Osteocyte (in vitro differentiated cells): ENCODE results near the gene TMIGD2. TPM values are rescaled to one million over a fixed set of nuclear protein-coding genes. Genes with fewer than 3 reads are reported as not detected.
"Not testable (repeated sequence)": the region's sequence is repeated elsewhere in the genome, so short reads cannot be mapped to it uniquely, and the experiment has no call there.

Experiments
- DNase-seq: peaks from one replicate; pipeline ENCODE4 v3.0.0; 2021; ENCODE audit warnings: mixed read lengths; ENCODE audit not compliant: unreplicated experiment; ENCODE audit errors: extremely low spot score
- H3K27ac Mint-ChIP-seq: one replicate; pipeline ENCODE4 v1.8.0; 2021; ENCODE audit warnings: mild to moderate bottlenecking, mixed read lengths; ENCODE audit not compliant: unreplicated experiment
- H3K27me3 Mint-ChIP-seq: one replicate; pipeline ENCODE4 v1.8.0; 2021; ENCODE audit warnings: mixed read lengths; ENCODE audit not compliant: unreplicated experiment
- H3K36me3 Mint-ChIP-seq: one replicate; pipeline ENCODE4 v1.8.0; 2021; ENCODE audit warnings: mixed read lengths; ENCODE audit not compliant: unreplicated experiment
- H3K4me1 Mint-ChIP-seq: one replicate; pipeline ENCODE4 v1.8.0; 2021; ENCODE audit warnings: mixed read lengths; ENCODE audit not compliant: unreplicated experiment
- H3K4me3 Mint-ChIP-seq: one replicate; pipeline ENCODE4 v1.8.0; 2021; ENCODE audit warnings: mild to moderate bottlenecking, moderate library complexity, mixed read lengths; ENCODE audit not compliant: unreplicated experiment
- H3K9me3 Mint-ChIP-seq: one replicate; pipeline ENCODE4 v1.8.0; 2021; ENCODE audit warnings: mixed read lengths; ENCODE audit not compliant: unreplicated experiment
- CTCF ChIP-seq: fragments of 200-600 bp; sonication (generic); IDR thresholded peaks from 2 replicates; pipeline ENCODE4 v1.5.0; 2021; ENCODE audit warnings: antibody characterized with exemption, mild to moderate bottlenecking, moderate library complexity
- total RNA-seq: library from RNA; stranded (reverse); gene quantifications from 2 replicates; pipeline ENCODE4 v1.2.1, GENCODE V29; 2021

Gene TMIGD2
- total RNA-seq, 1 donor from 2014 or later, result not detected

GRCh38 chr19:4246767-4247593 is 55.2 kb downstream of the TMIGD2 start, which contains the start of gene YJU2:
Gene YJU2, plus strand, starts transcription at chr19:4247080. Its CDS starts 67 bp downstream, at chr19:4247147.
- Mint-ChIP-seq H3K4me3 (peak within 1 kb of the TSS; percentile 94), H3K4me1 (peaks cover 9% of the 10 kb centered on the region), H3K36me3 (peaks cover 23% of the 10 kb centered on the region), H3K9me3 (peaks cover 2% of the 10 kb centered on the region), H3K27me3 (no peaks in the 10 kb centered on the region), H3K27ac (peak within 1 kb of the TSS; percentile 99)
- peak; percentile 67 for TF ChIP-seq CTCF
- DNase-seq, result peak; percentile 99

- H3K36me3 Mint-ChIP-seq, result peaks cover 19% of the 10 kb centered on the region
- not testable (repeated sequence) for DNase-seq, H3K27me3 Mint-ChIP-seq, H3K4me1 Mint-ChIP-seq, H3K9me3 Mint-ChIP-seq, H3K4me3 Mint-ChIP-seq
- H3K27ac Mint-ChIP-seq, result peak overlapping the region; percentile 99
These were observed 56.3 kb downstream of the TMIGD2 start for GRCh38 chr19:4245938-4246337.

Other genes starting within 250 kb of the TMIGD2 start
- 29.4 and 30.0 TPM in 2 replicates for gene ZBTB7A, start 235.5 kb downstream of the TMIGD2 start, total RNA-seq
- gene MAP2K2, start 178.3 kb downstream of the TMIGD2 start, total RNA-seq, result 174 and 182 TPM in 2 replicates
- not detected in 2 replicates for gene CREB3L3, start 148.8 kb downstream of the TMIGD2 start, total RNA-seq
- gene SIRT6, start 119.8 kb downstream of the TMIGD2 start, total RNA-seq, result 23.9 and 26.0 TPM in 2 replicates
- gene ANKRD24, start 119.7 kb downstream of the TMIGD2 start, total RNA-seq, result 0.73 and 0.89 TPM in 2 replicates
- 1.0 and 1.6 TPM in 2 replicates for gene EBI3, start 72.9 kb downstream of the TMIGD2 start, total RNA-seq
- gene YJU2, start 55.3 kb downstream of the TMIGD2 start, total RNA-seq, result 21.0 and 21.7 TPM in 2 replicates
- gene SHD, start 23.1 kb downstream of the TMIGD2 start, total RNA-seq, result 0.21 TPM in 1 of 2 replicates, not detected in the other
- 13.3 and 15.6 TPM in 2 replicates for gene FSD1, start 2.2 kb upstream of the TMIGD2 start, total RNA-seq
- gene STAP2, start 36.4 kb upstream of the TMIGD2 start, total RNA-seq, result 2.7 and 5.9 TPM in 2 replicates
- gene MPND, start 41.2 kb upstream of the TMIGD2 start, total RNA-seq, result 14.2 and 20.0 TPM in 2 replicates
- 105 and 115 TPM in 2 replicates for gene SH3GL1, start 98.2 kb upstream of the TMIGD2 start, total RNA-seq
- 9.7 and 14.0 TPM in 2 replicates for gene CHAF1A, start 100.3 kb upstream of the TMIGD2 start, total RNA-seq
- 96.8 and 106 TPM in 2 replicates for gene UBXN6, start 155.4 kb upstream of the TMIGD2 start, total RNA-seq
- gene HDGFL2, start 169.9 kb upstream of the TMIGD2 start, total RNA-seq, result 59.8 and 68.8 TPM in 2 replicates
- not detected in 2 replicates for gene PLIN4, start 216.1 kb upstream of the TMIGD2 start, total RNA-seq
- gene PLIN5, start 232.8 kb upstream of the TMIGD2 start, total RNA-seq, result not detected in 2 replicates
- gene LRG1, start 237.6 kb upstream of the TMIGD2 start, total RNA-seq, result not detected in 2 replicates